ENCODE measurements around the gene TDRD12.

The TDRD12 gene

GRCh38 chr19:32675720-32676185 is 43.8 kb upstream of the TDRD12 start, which contains the start of gene RGS9BP (continued):
- TF ChIP-seq, protein P1, sequence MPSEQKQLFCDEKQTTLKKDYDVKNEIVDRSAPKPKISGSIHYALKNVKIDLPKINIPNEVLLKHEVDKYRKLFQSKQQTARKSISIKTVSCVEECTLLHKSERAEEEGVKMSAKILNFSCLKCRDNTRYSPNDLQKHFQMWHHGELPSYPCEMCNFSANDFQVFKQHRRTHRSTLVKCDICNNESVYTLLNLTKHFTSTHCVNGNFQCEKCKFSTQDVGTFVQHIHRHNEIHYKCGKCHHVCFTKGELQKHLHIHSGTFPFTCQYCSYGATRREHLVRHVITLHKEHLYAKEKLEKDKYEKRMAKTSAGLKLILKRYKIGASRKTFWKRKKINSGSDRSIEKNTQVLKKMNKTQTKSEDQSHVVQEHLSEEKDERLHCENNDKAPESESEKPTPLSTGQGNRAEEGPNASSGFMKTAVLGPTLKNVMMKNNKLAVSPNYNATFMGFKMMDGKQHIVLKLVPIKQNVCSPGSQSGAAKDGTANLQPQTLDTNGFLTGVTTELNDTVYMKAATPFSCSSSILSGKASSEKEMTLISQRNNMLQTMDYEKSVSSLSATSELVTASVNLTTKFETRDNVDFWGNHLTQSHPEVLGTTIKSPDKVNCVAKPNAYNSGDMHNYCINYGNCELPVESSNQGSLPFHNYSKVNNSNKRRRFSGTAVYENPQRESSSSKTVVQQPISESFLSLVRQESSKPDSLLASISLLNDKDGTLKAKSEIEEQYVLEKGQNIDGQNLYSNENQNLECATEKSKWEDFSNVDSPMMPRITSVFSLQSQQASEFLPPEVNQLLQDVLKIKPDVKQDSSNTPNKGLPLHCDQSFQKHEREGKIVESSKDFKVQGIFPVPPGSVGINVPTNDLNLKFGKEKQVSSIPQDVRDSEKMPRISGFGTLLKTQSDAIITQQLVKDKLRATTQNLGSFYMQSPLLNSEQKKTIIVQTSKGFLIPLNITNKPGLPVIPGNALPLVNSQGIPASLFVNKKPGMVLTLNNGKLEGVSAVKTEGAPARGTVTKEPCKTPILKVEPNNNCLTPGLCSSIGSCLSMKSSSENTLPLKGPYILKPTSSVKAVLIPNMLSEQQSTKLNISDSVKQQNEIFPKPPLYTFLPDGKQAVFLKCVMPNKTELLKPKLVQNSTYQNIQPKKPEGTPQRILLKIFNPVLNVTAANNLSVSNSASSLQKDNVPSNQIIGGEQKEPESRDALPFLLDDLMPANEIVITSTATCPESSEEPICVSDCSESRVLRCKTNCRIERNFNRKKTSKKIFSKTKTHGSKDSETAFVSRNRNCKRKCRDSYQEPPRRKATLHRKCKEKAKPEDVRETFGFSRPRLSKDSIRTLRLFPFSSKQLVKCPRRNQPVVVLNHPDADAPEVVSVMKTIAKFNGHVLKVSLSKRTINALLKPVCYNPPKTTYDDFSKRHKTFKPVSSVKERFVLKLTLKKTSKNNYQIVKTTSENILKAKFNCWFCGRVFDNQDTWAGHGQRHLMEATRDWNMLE (tag by site-specific recombination; conservative IDR thresholded peaks at IDR 0.05; ENCODE audit: low read depth) = no peak
- no peak for TF ChIP-seq ZNF248 (tag by site-specific recombination; IDR thresholded peaks at IDR 0.05)
- no peak for TF ChIP-seq ZNF404 (tag by site-specific recombination; IDR thresholded peaks at IDR 0.05)
- TF ChIP-seq, protein P2, sequence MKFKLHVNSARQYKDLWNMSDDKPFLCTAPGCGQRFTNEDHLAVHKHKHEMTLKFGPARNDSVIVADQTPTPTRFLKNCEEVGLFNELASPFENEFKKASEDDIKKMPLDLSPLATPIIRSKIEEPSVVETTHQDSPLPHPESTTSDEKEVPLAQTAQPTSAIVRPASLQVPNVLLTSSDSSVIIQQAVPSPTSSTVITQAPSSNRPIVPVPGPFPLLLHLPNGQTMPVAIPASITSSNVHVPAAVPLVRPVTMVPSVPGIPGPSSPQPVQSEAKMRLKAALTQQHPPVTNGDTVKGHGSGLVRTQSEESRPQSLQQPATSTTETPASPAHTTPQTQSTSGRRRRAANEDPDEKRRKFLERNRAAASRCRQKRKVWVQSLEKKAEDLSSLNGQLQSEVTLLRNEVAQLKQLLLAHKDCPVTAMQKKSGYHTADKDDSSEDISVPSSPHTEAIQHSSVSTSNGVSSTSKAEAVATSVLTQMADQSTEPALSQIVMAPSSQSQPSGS (tag by site-specific recombination; IDR thresholded peaks at IDR 0.05; ENCODE audit: low read depth) = no peak
- no peak for TF ChIP-seq MYNN (tag by site-specific recombination; IDR thresholded peaks at IDR 0.05; ENCODE audit: borderline replicate concordance)
- TF ChIP-seq ZNF114 (tag by site-specific recombination; IDR thresholded peaks at IDR 0.05) = no peak
- peak; percentile 87 for TF ChIP-seq ZFHX2 (tag by site-specific recombination; conservative IDR thresholded peaks at IDR 0.05)
- TF ChIP-seq ZNF223 (tag by site-specific recombination; IDR thresholded peaks at IDR 0.05) = no peak
- no peak for TF ChIP-seq ZNF211 (tag by site-specific recombination; IDR thresholded peaks at IDR 0.05; ENCODE audit: low read depth)
- 0 out of 2 replicates have a peak, but pooled peaks have one; percentile 86 for TF ChIP-seq KLF16 (tag by site-specific recombination; IDR thresholded peaks at IDR 0.05)
- TF ChIP-seq, protein P3, sequence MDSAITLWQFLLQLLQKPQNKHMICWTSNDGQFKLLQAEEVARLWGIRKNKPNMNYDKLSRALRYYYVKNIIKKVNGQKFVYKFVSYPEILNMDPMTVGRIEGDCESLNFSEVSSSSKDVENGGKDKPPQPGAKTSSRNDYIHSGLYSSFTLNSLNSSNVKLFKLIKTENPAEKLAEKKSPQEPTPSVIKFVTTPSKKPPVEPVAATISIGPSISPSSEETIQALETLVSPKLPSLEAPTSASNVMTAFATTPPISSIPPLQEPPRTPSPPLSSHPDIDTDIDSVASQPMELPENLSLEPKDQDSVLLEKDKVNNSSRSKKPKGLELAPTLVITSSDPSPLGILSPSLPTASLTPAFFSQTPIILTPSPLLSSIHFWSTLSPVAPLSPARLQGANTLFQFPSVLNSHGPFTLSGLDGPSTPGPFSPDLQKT (IDR thresholded peaks at IDR 0.05; ENCODE audit: borderline replicate concordance, low read depth, low read length) = no peak
- no peak for TF ChIP-seq OSR2 (tag by site-specific recombination; IDR thresholded peaks at IDR 0.05)
- peak; percentile 82 for TF ChIP-seq EGR2 (tag by site-specific recombination; IDR thresholded peaks at IDR 0.05; ENCODE audit: low read depth)
- no peak for TF ChIP-seq ZNF654 (tag by site-specific recombination; IDR thresholded peaks at IDR 0.05; ENCODE audit: low read depth)
- TF ChIP-seq ZNF510 (tag by site-specific recombination; IDR thresholded peaks at IDR 0.05; ENCODE audit: insufficient replicate concordance) = no peak
- no peak for TF ChIP-seq ZNF776 (tag by site-specific recombination; IDR thresholded peaks at IDR 0.05; ENCODE audit: borderline replicate concordance)
- 0 out of 2 replicates have a peak, but pooled peaks have one; percentile 15 for TF ChIP-seq ZNF610 (tag by site-specific recombination; IDR thresholded peaks at IDR 0.05; ENCODE audit: borderline replicate concordance)
- TF ChIP-seq ZNF341 (tag by site-specific recombination; IDR thresholded peaks at IDR 0.05; ENCODE audit: low read depth) = peak; percentile 97
- TF ChIP-seq, protein P4, sequence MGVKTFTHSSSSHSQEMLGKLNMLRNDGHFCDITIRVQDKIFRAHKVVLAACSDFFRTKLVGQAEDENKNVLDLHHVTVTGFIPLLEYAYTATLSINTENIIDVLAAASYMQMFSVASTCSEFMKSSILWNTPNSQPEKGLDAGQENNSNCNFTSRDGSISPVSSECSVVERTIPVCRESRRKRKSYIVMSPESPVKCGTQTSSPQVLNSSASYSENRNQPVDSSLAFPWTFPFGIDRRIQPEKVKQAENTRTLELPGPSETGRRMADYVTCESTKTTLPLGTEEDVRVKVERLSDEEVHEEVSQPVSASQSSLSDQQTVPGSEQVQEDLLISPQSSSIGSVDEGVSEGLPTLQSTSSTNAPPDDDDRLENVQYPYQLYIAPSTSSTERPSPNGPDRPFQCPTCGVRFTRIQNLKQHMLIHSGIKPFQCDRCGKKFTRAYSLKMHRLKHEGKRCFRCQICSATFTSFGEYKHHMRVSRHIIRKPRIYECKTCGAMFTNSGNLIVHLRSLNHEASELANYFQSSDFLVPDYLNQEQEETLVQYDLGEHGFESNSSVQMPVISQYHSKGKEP (tag by site-specific recombination; IDR thresholded peaks at IDR 0.05) = no peak
- no peak for TF ChIP-seq ZNF239 (tag by site-specific recombination; IDR thresholded peaks at IDR 0.05)
- TF ChIP-seq, protein P5, sequence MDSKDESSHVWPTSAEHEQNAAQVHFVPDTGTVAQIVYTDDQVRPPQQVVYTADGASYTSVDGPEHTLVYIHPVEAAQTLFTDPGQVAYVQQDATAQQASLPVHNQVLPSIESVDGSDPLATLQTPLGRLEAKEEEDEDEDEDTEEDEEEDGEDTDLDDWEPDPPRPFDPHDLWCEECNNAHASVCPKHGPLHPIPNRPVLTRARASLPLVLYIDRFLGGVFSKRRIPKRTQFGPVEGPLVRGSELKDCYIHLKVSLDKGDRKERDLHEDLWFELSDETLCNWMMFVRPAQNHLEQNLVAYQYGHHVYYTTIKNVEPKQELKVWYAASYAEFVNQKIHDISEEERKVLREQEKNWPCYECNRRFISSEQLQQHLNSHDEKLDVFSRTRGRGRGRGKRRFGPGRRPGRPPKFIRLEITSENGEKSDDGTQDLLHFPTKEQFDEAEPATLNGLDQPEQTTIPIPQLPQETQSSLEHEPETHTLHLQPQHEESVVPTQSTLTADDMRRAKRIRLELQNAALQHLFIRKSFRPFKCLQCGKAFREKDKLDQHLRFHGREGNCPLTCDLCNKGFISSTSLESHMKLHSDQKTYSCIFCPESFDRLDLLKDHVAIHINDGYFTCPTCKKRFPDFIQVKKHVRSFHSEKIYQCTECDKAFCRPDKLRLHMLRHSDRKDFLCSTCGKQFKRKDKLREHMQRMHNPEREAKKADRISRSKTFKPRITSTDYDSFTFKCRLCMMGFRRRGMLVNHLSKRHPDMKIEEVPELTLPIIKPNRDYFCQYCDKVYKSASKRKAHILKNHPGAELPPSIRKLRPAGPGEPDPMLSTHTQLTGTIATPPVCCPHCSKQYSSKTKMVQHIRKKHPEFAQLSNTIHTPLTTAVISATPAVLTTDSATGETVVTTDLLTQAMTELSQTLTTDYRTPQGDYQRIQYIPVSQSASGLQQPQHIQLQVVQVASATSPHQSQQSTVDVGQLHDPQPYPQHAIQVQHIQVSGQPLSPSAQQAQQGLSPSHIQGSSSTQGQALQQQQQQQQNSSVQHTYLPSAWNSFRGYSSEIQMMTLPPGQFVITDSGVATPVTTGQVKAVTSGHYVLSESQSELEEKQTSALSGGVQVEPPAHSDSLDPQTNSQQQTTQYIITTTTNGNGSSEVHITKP (tag by site-specific recombination; IDR thresholded peaks at IDR 0.05) = peak; percentile 73
- TF ChIP-seq ZNF335 (tag by site-specific recombination; conservative IDR thresholded peaks at IDR 0.05) = peak; percentile 91
- peak; percentile 46 for TF ChIP-seq ZBTB26 (tag by site-specific recombination; optimal IDR thresholded peaks at IDR 0.05)
- TF ChIP-seq ZNF394 (tag by site-specific recombination; IDR thresholded peaks at IDR 0.05; ENCODE audit: borderline replicate concordance) = no peak
- TF ChIP-seq GLIS2 (tag by site-specific recombination; IDR thresholded peaks at IDR 0.05) = peak; percentile 95
- TF ChIP-seq KLF10 (tag by site-specific recombination; IDR thresholded peaks at IDR 0.05) = no peak
